OCI-LY7 (cell line): ENCODE data around the gene DMD.

Source experiments
- CTCF ChIP-seq: fragments of 200-600 bp; sonication (generic); conservative IDR thresholded peaks from 2 replicates; pipeline ENCODE4 v1.5.1; 2014; ENCODE audit warnings: mild to moderate bottlenecking, antibody characterized with exemption, low read length, moderate library complexity, mixed read lengths
- EZH2phosphoT487 ChIP-seq: fragments of 200-600 bp; sonication (generic); IDR thresholded peaks from 2 replicates; pipeline ENCODE4 v1.6.1; 2018; ENCODE audit warnings: low read depth, borderline replicate concordance, mild to moderate bottlenecking, mixed run types, antibody characterized with exemption, low read length, moderate library complexity, mixed read lengths

- TF ChIP-seq CTCF = peak; percentile 77
- no peak for TF ChIP-seq EZH2phosphoT487
Measured at GRCh38 chrX:31293409-31293808, 1917.9 kb downstream of the DMD start.
